ENCODE data around the gene THBS2.

The THBS2 gene

DNA sequence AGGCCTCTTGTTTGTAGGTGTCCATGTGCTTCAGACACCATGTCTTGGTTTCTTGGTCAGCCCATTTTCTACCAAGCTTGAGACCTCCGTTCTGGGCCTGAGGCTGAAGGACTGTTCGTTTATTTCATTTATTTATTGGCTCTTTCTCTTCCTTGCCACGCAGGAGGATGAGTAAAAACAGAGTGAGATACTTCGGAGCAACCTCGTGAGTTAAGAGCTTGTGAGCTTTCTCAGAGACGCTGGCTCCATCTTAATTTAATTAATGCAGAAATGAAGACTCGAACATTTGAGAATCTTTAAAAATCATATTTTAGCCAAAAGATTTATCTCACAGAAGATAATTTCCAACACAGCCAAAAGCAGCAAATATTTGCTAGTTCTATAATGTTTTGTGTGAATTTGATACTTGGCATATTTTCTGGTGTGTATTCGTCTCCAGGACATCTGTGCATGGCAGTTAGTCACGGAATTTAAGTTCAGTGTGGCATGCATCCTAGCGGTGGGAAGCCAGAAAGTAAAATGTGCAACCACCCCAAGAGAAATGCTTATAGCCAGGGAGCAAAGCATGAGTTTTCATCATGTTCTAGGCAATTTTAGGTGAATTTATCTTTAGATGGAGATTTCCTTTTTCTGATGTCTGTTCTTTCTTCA, 76.0 kb downstream of the THBS2 start:
- DNase-seq, result no peak

DNA sequence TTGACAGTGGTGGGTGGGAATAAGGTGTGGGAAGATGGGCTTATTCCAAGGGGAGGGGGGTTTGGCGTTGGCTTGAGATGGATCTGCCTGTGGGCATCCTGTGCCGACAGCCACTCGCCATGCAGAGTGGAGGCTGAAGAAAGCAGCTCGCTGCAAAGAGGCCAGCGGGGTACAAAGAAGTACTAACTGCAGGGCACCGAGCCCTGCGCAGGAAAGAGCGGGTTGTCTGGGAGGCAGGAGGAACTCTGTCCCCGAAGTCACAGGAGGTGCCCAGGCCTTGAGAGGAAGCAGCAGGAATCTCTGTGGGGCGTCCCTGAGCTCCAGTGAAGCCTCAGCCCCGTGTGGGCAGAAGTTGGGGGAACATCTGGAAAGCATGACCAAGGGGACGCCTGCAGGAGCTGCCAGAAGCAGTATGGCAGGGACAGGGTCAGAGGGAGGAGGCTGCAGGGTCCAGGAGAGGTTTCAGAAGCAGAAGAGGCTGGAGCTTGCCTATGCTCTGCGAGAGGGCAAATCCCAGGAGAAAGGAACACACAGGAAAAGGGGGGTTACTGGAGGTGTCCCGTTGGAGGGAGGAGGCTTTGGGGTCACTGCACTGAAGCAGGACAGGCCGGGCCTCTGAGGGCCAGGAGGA, 77.2 kb downstream of the THBS2 start:
- DNase-seq, result no peak

DNA sequence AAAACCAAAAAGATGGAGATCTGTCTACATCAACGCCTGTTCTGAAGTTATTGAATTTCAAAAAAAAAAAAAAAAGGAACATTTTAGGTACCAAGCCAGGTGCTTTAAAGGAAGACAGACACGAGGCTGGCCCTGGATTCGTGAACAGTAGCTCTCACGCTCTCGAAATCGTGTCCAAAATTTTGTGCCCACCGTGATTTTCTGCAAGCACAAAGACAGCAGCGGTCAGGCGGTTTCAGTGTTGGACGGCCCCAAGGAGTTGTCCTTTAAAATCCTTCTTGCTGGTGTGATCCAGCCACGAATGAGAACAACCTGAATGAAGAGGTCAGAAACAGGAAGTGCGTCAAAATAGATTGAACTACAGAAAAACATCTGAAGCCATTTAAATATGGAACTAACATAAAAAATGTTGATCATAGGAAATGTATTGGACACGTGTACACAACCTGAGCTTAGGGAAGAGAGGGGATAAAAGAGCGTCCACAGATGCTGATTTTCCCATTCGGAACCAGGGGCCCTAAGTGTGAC, 78.2 kb downstream of the THBS2 start:
- no peak for DNase-seq

DNA sequence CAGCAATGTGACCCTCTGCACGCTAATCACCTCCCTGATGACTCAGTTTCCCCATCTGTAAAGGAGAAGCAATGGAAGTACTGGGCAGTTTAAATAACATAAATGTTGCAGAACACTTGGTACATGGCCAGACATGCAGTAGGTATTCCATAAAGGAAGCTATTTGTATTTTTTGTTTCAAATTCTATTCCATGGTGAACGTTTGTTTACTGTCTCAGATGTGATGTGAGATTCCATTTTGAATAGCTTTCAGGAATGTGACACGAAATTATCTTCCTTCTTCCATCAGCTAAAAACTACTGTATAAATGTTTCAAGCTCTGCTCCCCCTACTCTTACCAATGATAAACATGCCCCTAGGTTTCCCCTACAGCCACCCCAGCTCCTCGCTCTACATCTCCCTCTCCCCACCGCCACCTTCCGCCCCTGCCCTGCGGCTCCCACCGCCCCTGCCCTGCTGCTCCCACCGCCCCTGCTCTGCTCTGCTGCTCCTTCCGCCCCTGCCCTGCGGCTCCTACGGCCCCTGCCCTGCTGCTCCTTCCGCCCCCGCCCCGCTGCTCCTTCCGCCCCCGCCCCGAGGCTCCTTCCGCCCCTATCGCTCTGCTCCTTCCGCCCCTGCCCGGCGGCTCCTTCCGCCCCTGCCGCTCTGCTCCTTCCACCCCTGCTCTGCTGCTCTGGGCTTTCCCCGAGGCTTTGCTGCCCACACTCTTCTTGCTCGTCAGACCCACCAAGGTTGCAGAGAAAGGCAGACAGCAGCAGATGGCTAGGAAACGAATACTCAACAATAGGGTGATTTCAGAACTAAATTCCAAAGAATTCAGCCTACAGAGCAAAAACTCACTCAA, 78.9 kb downstream of the THBS2 start:
- DNase-seq, result no peak

DNA sequence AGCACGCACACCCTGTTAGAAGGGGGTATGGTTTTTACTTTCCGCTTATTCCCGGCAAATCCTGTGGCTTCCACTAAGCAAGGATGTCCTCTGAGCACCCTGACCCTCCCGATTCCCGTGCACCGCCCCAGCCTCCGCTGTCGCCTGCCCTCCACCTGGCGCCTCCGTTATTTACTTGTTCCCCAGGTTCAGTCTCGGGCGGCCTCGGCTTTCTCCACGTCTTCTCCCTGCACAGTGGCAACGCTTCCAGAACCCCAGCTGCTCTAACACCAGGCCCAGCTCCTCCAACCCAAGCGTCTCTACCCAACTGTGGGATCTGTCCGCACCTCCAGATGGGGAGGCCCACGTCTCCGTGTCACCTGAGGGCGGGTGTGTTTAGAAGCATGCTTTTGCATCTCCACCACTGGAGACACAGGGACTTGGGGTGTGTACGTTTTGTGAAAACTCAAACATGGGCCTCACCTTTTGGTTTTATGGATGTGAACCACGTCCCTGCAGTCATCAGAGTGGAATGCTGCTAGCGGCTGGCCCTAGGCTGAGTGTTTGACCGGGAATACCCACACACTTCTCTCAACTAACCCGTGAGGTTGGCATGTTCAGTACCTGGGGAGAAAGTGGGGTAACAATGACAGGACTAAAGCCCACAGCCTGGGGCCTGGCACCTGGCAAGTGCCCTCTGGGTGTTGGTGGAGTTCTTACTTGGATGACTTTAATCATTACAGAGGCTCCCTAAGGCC, 79.9 kb downstream of the THBS2 start:
- no peak for DNase-seq

DNA sequence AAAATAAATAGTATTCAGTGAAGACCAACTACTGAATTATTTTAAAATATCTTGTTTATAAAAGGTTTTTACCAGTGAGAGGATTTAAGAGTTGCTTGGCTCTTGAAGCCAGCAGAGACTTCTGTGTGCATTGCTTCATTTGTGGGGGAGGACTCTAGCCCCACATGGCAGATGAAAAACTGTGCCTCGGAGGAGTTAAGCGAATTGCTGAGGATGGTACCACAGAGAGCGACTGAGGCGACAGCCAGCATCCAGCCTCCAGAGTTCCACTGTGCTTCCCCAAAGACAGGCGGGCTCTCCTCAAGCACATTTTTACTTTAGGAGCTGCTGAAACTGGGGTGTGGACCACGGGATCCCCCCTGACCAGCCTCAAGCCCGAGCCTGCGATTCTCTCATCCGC, 80.7 kb downstream of the THBS2 start:
- no peak for DNase-seq

DNA sequence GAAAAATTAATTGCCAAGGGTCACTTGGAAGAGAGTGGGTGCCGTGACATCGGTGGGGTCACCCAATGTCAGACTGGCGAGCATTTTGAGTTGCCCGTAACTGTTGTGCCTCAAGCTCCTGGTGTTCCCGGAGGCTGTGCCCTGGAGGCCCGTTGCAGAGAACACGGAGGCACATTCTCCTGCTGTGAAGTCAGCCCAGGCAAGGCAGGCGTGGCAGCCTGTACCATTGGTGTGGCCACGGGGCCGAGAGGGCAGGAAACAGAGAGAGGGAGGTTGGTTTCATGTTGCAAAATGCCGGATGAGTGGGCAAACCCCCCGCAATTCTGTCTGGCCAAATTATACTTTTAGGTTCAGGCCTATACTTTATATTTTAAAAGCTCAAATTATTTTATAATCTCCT, 81.2 kb downstream of the THBS2 start:
- DNase-seq, result no peak

DNA sequence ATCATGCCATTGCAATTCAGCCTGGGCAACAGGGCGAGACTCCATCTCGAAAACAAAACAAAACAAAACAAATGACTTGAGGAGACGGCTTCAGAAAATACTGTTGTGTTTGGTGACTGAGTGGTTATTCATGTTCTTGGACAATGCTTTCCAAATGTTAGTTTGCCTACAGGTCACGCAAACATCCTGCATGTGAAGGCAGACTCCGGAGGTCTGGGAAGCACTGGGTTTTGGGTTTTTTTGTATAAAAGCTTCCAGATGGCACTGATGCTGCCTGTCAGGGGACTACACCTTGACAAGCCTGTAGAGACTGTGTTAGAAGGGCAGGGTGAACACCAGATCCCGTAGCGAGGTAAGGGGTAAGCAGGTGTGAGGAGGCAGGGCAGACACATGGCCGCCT, 81.7 kb downstream of the THBS2 start:
- DNase-seq, result no peak

DNA sequence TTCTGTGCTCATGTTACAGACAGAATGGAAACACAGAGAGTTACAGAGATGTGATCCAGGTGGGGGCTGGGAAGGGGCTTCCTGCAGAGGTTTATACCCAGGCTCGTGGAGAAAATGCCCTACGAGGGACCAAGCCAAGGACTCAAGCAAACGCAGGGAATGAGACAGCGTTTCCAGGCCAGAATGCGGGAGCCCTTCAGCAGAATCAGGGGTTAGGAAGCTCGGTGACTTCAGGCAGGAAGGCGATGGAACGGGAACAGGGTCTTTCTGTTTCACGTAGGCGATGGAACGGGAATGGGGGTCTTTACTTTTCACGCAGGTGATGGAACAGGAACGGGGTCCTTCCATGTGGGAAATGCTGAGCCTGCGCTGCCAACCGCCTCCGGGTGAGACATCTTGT, 82.6 kb downstream of the THBS2 start:
- no peak for DNase-seq

DNA sequence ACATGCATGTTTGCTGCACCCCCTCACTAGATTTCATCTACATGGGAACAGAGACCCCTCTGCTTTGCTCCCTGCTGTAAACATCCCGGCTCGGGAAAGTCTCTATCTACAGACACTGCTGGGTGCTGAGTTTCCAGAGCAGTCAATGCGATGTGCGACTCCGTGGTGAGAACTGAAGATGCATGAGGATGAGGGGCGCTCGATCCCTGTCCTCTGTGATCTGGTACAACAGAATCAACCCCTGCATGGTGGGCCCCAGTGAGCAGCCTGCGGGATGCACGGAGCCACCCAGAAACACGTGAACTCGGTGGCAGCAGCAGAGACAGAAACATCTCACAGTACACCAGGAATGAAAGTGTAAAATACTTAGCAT, 83.1 kb downstream of the THBS2 start:
- no peak for DNase-seq

DNA sequence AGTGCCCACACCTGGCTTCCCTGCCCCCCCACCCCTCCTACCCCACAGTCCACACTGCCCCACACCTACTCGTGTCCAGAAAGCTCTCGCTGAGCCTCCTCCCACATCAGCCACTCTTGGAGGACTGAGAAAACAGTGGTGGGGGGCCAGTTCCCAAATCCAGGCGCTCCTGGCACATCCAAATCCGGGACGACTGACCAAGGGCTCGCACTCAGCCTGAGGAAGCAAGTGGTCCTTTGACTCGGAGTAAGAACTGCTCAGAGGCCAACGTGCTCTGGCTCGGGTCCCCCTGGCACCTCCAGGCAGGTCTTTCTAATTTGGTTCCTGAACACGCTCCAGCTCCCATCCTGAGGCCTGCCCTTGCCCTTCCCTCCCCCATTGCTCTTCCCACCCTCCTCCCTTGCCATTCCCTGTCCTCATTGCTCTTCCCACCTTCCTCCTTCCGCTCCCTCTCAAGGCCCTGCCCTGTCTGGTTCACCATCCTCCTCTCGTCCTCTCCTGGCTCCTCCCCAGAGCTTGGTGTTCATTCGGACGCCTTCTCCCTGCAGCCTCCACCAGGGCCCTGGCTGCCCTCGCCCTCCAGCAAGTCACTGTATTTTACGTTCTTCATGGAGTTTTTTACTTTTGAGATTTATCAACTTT, 83.6 kb downstream of the THBS2 start:
- DNase-seq, result no peak

DNA sequence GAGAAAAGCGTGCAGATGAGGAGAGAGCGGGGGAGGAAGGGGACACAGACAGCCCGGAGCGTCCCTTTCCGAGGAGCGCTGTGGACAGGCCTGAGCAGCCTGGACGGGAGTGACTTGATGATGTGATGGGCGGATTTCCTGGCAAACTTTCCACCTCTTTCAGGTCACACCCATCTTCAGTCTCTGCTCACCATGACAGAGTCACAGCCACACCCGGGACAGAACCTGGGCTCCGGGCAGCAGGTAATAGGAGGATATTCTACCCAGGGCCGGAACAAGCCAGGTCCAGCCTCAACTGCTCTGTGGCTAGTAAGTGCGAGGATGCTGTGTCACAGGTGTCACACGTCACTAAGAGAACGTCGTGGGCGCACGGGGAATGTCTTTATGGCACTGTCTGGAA, 84.3 kb downstream of the THBS2 start:
- no peak for DNase-seq

DNA sequence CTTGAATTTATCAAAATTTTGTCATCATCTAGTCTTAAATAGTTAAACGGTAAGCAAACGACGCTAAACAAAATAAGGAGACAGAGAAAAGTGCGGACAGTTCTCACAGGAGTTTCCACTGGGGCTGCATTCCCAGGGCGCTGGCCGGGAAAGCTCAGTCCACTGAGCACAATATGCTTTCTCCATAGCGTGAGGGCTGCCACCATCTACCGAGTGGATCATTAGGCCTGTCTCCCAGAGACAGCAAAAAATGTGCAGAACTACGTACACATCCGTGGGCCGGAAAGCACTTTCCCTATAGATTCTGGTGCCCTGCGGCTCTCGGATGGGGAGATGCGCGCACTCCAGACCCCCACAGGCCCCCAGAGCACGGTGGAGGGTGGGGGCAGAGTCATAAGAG, 84.9 kb downstream of the THBS2 start:
- no peak for DNase-seq

DNA sequence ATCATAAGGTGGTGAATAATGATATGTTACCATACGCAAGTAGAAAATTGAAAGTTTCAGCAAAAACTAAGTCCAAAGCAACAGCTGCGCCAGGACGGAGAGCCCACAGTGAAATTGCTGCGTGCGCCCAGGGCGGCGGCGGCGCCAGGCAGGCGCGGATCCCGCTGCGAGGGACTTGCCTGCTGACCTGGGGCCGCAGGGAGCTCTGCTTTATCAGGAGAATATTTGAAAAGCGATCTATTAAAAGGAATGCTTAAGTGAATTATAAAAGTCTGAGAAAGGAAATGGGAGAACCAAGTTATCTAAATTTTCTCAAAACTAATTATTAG, 85.4 kb downstream of the THBS2 start:
- DNase-seq, result no peak

DNA sequence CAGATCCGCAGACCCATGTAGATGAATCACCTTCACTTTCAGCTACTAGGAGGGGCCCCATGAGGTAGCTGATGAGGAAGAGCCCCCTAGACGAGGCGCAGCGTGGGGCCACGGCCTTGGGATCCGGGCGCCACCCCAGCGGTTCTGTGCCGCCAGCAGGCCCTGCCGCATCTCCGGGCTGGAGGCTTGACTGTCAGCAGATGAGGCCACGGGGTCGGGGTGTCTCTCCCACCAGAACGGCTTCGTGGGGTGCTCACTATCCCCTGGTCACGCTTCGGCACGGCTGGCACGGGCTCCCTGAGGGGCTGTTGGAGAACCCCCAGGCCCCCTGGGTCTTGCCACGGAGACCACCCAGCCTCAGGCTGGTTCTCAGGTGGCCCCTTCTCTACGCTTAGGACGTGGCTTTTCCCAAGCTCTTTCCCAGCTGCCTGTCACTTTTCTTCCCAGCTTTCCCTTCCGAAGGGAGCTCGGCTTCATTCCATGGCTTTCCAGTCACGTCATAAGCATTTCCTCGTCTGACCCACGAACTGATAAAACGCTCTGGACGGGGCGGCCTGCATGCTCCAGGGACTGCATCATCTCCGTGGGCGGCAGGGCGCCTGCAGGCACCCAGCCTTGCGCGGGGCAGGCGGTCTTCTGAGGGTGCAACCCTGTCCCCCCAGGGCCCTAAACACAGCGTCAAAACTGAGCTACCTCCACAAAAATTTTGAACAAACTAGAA, 85.9 kb downstream of the THBS2 start:
- DNase-seq, result no peak

DNA sequence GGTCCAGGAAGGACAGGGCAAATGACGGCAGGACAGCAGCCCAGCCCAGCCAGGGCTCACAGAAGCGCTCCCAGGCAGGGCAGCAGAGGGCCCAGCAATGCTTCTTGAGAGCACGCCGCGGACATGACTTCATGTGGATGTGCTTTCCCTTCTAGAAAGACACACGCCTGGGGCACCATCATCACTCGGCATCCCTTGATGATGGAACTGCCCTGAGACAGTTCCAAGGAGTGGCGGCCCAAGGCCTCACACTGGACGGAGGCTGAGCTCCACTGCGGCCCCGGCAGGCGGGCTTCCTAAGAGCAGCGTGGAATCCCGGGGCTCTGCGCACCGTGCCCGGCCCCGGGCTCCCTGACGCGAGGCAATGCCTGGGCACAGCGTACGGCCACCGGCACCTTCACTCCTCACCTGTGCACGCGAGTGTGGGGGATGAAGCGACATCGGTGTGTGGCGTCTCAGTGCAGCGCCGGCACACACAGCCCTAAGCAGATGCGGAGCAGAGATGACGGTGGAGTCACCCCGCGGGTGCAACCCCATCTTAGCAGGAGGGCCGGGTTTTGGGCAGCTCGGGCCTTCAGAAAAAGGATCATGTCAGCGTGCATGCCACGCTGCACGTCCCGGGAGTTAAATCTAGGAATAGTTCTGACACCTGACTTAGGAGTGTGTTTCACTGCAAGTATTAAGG, 86.6 kb downstream of the THBS2 start:
- no peak for DNase-seq
